ENCODE measurements around the gene RNF4. TPM values are rescaled to one million over a fixed set of nuclear protein-coding genes. Genes with fewer than 3 reads are reported as not detected.
"Not testable (repeated sequence)": the region's sequence is repeated elsewhere in the genome, so short reads cannot be mapped to it uniquely, and the experiment has no call there.

The RNF4 gene
- total RNA-seq, 2 donors from 2014 or later = 45.6 to 47.4 TPM

DNA sequence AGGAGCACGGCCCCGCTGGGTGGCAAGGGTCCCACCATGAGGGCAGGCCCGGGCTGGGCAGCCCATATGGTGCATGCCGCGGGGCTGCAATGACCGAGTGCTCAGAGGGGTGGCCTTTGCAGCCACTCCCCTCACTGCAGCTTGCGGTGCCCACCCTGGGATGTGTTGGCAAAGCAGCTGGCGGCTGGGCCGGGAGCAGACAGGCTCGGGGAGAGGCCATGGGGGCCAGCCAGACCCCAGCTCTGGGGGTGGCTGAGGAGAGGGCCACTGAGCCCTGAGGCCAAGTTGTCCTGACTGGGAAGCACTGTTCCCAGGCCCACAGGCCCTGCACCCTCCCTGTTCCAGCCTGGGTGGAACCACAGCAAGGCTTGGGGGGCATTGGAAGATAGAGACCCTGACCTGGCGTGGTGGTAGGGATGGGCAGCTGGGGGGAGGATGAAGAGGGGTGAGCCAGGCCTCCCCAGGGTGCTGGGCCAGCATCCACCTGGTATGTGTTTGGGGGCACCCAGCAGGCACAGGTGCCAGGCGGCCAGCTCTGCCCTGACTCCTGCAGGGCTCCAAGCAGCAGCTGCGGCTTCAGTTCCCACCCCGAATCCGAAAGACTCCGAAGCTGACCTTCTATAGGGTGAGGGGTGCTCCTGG, 18.4 kb upstream of the RNF4 start:
- ATAC-seq = no peak
- intact Hi-C loops (cut with DNase I, micrococcal nuclease) = no loop called here
- no peak for DNase-seq

DNA sequence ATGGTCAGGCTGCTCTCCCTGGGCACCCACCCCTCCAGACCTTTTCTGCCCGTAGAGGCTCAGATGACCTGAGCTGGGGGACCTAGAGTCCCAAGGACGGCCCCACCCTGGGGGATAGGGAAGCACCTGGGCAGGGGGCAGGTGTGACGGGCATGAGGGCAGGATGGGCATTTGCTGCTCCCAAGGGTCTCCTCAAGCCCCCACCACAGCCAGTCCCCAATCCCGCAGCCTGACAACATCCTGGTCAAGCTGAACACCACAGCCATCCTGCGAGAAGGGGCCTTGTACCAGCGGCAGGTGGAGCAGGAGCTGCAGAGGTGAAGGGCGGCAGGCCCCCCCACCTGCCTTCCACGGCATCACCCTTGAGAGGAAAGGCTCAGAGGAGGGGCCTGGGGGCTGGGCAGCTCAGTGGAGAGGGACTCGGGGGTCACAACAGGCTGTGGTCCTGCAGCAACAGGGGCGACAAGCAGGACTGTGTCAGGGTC, 17.8 kb upstream of the RNF4 start:
- ATAC-seq (no peak), DNase-seq (no peak)
- intact Hi-C loops (cut with DNase I, micrococcal nuclease) = no loop called here

GRCh38 chr4:2451821-2452785, 16.8 kb upstream of the RNF4 start:
- intact Hi-C loops (cut with DNase I, micrococcal nuclease) = no loop called here
- DNase-seq = no peak
- ATAC-seq = no peak

DNA sequence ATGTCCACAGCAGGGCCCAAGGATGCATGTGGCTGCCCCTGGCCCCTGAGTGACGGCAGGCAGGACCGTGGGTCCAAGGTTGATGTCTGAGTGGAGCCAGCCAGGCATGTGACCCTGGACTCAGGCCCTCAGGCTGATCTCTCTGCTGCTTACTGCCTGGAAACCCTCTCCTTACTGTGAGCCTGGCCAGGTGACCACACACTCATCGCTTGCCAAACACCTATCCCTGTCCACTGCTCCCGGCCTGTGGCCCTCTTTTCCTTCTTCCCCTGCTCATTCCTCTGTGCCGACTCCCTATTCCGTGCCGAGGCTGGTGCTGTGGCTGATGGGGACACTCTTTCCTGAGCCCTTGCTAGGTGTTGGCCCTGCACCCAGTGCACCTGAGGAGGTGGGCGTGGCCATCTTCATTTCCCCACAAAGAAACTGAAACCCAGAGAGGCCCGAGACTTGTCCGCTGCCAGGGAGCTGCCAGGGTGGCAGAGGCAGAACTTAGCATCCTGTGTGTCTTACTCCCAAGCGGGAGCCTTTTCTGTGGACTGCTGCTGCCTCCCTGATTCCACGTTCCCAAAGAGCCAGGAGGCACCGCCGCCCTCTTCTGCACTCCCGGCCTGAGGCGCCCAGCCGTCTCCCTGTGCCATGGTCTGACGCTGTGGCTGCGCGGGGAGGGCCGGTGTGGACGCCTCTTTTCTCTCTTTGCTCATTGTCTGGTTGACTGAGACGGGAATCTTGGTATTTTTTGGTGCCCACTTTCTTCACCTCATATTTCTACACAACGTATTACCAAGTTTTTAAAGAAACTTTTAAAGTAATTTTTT, 11.2 kb upstream of the RNF4 start:
- DNase-seq = no peak

GRCh38 chr4:2458546-2459491, 10.1 kb upstream of the RNF4 start:
- intact Hi-C loops (cut with DNase I, micrococcal nuclease) = no loop called here
- DNase-seq (no peak), ATAC-seq (no peak)

More for the DNA sequence above, 11.2 kb upstream of the RNF4 start:
- ATAC-seq = peak; percentile 30
- intact Hi-C loops (cut with DNase I, micrococcal nuclease) = no loop called here

GRCh38 chr4:2459589-2460349, 9.1 kb upstream of the RNF4 start:
- intact Hi-C loops (cut with DNase I, micrococcal nuclease) = loop anchor here (5.0 to 10.0 kb wide), 2 partner anchors 195 to 242 kb away; partner anchors contain the start of gene MXD4 (in 1 of the 2)
- DNase-seq (no peak), ATAC-seq (no peak)

GRCh38 chr4:2461246-2461960, 7.5 kb upstream of the RNF4 start:
- intact Hi-C loops (cut with DNase I, micrococcal nuclease) = loop anchor here (5.0 to 10.0 kb wide), 2 partner anchors 197 to 244 kb away; partner anchors contain the start of gene MXD4 (in 1 of the 2)
- no peak for DNase-seq
- no peak for ATAC-seq

DNA sequence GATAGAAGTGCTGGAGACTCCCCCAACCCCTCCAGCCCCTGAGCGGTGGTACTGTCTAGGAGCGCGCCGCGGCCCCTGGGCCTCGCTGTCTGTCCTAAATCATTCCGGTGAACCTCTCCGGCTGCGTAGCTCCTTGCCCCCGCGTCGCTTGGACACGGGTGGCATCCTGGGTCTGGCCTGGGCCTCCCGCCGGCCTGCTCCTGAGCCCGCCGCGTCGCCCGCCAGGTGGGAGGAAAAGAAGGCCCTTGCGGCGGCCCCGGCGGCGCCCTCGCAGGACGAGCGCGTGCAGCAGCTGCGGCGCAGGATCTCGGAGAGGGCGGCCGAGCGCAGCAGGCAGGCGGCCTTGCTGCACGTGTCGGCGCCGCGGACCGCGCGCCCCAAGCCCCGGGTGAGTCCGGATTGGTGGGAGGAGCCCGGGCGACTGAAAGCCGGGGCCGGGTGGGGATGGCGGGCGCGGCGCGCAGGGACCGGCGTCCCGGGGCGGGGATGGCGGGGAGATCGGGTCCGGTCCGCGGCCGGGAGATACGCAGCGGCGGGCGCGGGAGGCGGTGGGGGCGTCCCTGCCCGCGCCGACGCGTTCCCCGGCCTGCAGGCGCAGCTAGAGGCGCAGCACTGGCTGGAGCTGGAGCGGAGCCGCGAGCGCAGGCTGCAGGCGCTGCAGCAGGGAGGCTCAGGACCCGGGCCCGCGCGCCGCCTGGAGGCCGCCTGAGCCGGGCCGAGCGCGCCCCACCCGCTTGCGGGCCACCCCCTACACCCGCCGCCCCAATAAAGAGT, 6.5 kb upstream of the RNF4 start:
- ATAC-seq = peak; percentile 92
- DNase-seq = peak; percentile 49 to 70
- intact Hi-C loops (cut with DNase I, micrococcal nuclease) = loop anchor here (5.0 to 10.0 kb wide), 2 partner anchors 198 to 245 kb away; partner anchors contain the start of gene MXD4 (in 1 of the 2)

- no peak for DNase-seq
- intact Hi-C loops (cut with DNase I, micrococcal nuclease) = loop anchor here (5.0 to 10.0 kb wide), 2 partner anchors 198 to 246 kb away; partner anchors contain the start of gene MXD4 (in 1 of the 2)
Measured at GRCh38 chr4:2462992-2463762, 5.7 kb upstream of the RNF4 start.

GRCh38 chr4:2465032-2465431, 3.9 kb upstream of the RNF4 start:
- DNase-seq = no peak
- ATAC-seq = no peak
- intact Hi-C loops (cut with DNase I, micrococcal nuclease) = loop anchor here in 1 of 2 donors (10.0 kb wide), 1 partner anchor 200 kb away; the partner anchor contains the start of gene MXD4

More at GRCh38 chr4:2462992-2463762, 5.7 kb upstream of the RNF4 start:
- ATAC-seq = no peak

DNA sequence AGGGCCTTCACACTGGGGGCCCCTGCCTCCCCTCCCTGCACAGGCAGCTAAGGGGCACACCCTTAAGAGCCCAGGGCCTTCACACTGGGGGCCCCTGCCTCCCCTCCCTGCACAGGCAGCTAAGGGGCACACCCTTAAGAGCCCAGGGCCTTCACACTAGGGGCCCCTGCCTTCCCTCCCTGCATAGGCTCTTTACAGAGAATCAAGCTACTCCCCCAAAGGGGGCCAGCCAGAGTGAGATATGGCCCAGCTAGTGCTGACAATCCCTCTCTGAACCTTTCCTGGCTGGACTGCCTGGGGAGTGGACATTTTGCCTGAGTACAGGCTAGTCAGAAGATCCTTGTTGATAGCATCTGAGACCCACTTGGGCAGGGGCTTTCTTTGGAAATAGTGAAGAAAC, 3.4 kb upstream of the RNF4 start:
- DNase-seq, ATAC-seq: not testable (repeated sequence)
- intact Hi-C loops (cut with DNase I, micrococcal nuclease) = loop anchor here in 1 of 2 donors (10.0 kb wide), 1 partner anchor 201 kb away; the partner anchor contains the start of gene MXD4

- intact Hi-C loops (cut with DNase I, micrococcal nuclease) = loop anchor here in 1 of 2 donors (10.0 kb wide), 1 partner anchor 205 kb away; the partner anchor contains the start of gene MXD4
- peak; percentile 66 for ATAC-seq
Measured at GRCh38 chr4:2469192-2469984, 482 bp downstream of the RNF4 start.

DNA sequence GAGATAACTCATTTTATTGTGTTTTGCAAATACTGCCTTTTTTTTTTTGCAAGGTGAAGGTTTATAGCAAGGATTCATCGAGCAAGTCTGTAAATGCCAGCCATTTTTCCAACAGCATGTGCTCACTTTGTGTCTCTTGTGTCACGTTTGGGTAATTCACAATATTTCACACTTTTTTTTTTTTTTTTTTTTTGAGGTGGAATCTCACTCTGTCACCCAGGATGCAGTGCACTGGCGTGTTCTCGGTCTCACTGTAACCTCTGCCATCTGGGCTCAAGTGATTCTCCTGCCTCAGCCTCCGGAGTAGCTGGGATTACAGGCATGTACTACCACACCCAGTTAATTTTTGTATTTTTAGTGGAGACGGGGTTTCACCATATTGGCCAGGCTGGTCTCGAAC, 1.9 kb downstream of the RNF4 start:
- no peak for ATAC-seq
- intact Hi-C loops (cut with DNase I, micrococcal nuclease) = no loop called here
- no peak for DNase-seq

More at GRCh38 chr4:2469192-2469984, 482 bp downstream of the RNF4 start:
- peak; percentile 62 to 77 for DNase-seq

DNA sequence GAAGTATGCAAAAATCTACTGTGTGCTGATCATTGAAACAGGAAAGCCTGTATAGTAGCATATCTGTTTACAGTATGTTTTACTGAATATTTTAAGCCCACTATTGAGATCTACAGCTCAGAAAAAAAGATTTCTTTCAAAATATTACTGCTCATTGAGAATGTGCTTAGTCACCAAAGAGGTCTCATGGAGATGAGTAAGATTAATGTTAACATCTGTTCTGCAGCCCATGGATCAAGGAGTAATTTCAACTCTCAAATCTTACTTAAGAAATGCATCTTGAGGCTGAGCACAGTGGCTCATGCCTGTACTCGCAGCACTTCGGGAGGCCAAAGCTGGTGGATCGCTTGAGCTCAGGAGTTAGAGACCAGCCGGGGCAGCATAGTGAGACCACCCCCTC, 3.3 kb downstream of the RNF4 start:
- ATAC-seq (no peak), DNase-seq (no peak)
- intact Hi-C loops (cut with DNase I, micrococcal nuclease) = no loop called here

All from left colon (tissue), 2 donors.